HL-60 (cell line): ENCODE measurements around the gene RHNO1.

ENCODE experiments used
- CTCF ChIP-seq: IDR thresholded peaks from one replicate; pipeline ENCODE4 v1.5.1; 2011; ENCODE audit warnings: low read length, control low read depth, inconsistent platforms; ENCODE audit not compliant: insufficient read depth
- GABPA ChIP-seq: IDR thresholded peaks from 2 replicates; pipeline ENCODE4 v1.6.1; 2012; ENCODE audit warnings: low read depth
- POLR2AphosphoS5 ChIP-seq: IDR thresholded peaks from 2 replicates; pipeline ENCODE4 v1.6.1; 2012; ENCODE audit warnings: low read depth
- REST ChIP-seq: IDR thresholded peaks from 2 replicates; pipeline ENCODE4 v1.6.1; 2012; ENCODE audit warnings: low read depth; ENCODE audit not compliant: insufficient replicate concordance

GRCh38 chr12:2936301-2936700 is 59.3 kb downstream of the RHNO1 start:
- TF ChIP-seq GABPA (no peak), CTCF (no peak), POLR2AphosphoS5 (no peak), REST (no peak)
